ENCODE measurements around the gene MYH6. TPM values are rescaled to one million over a fixed set of nuclear protein-coding genes. Genes with fewer than 3 reads are reported as not detected.

The MYH6 gene
- total and polyA plus RNA-seq, 3 donors from 2014 or later, result 0.12 to 0.44 (median 0.39) TPM

- whole genome bisulfite sequencing, 2 donors, result 3% methylated on average over 24 to 34 of the region's 74 CpGs
- peak within 1 kb of the TSS; percentile 60 to 70 for H3K4me3 ChIP-seq
- no peaks in the 10 kb centered on the region for H3K36me3 ChIP-seq (ENCODE audit: low read depth, missing control alignments)
- no peaks in the 10 kb centered on the region for H3K27me3 ChIP-seq
- peaks cover 9% of the 10 kb centered on the region for H3K4me1 ChIP-seq
- no peak for TF ChIP-seq CTCF (IDR thresholded peaks at IDR 0.05)
- no peak for TF ChIP-seq POLR2A (IDR thresholded peaks at IDR 0.05)
- intact Hi-C loops (cut with DNase I; ENCODE audit: low total_unique reads), result no loop called here
- peak; percentile 37 for DNase-seq
- H3K9me3 ChIP-seq, result no peaks in the 10 kb centered on the region
- H3K27ac ChIP-seq, result peak within 1 kb of the TSS; percentile 94 to 95
These were observed 42.9 kb downstream of the MYH6 start, which contains the start of gene EFS for GRCh38 chr14:23365036-23365731. Gene EFS (minus strand): TSS chr14:23365172. CDS start chr14:23365025, 147 bp downstream.

- H3K36me3 ChIP-seq (ENCODE audit: low read depth, missing control alignments), result no peaks in the 10 kb centered on the region
- intact Hi-C loops (cut with DNase I; ENCODE audit: low total_unique reads), result no loop called here
- DNase-seq, result no peak
- TF ChIP-seq CTCF (IDR thresholded peaks at IDR 0.05) (no peak), POLR2A (IDR thresholded peaks at IDR 0.05) (no peak)
- H3K4me3 ChIP-seq, result peak overlapping the region; percentile 60 to 70
- peak overlapping the region; percentile 94 to 95 for H3K27ac ChIP-seq
- H3K4me1 ChIP-seq, result peaks cover 9% of the 10 kb centered on the region
- no peaks in the 10 kb centered on the region for H3K27me3 ChIP-seq
- 17 to 19% methylated on average over 21 of the region's 21 CpGs for WGBS, 2 donors
- no peaks in the 10 kb centered on the region for H3K9me3 ChIP-seq
These were observed 43.7 kb downstream of the MYH6 start for GRCh38 chr14:23364164-23365035.

GRCh38 chr14:23362200-23362599 is 45.9 kb downstream of the MYH6 start:
- 77 to 84% methylated on average over 3 of the region's 3 CpGs for WGBS, 2 donors
- Histone ChIP-seq H3K27ac (no peak overlapping the region), H3K4me1 (peaks cover 9% of the 10 kb centered on the region), H3K9me3 (no peaks in the 10 kb centered on the region), H3K36me3 (ENCODE audit: low read depth, missing control alignments) (no peaks in the 10 kb centered on the region), H3K4me3 (no peak overlapping the region), H3K27me3 (no peaks in the 10 kb centered on the region)
- intact Hi-C loops (cut with DNase I; ENCODE audit: low total_unique reads), result no loop called here
- DNase-seq, result no peak
- no peak for TF ChIP-seq CTCF (IDR thresholded peaks at IDR 0.05)
- no peak for TF ChIP-seq POLR2A (IDR thresholded peaks at IDR 0.05)

- H3K27me3 ChIP-seq, result no peaks in the 10 kb centered on the region
- H3K36me3 ChIP-seq (ENCODE audit: low read depth, missing control alignments), result no peaks in the 10 kb centered on the region
- intact Hi-C loops (cut with DNase I; ENCODE audit: low total_unique reads), result no loop called here
- no peak overlapping the region for H3K27ac ChIP-seq
- no peak for DNase-seq
- H3K4me3 ChIP-seq, result no peak overlapping the region
- peaks cover 9% of the 10 kb centered on the region for H3K4me1 ChIP-seq
- no peaks in the 10 kb centered on the region for H3K9me3 ChIP-seq
- TF ChIP-seq CTCF (IDR thresholded peaks at IDR 0.05), result no peak
- TF ChIP-seq POLR2A (IDR thresholded peaks at IDR 0.05), result no peak
- 84 to 91% methylated on average over 6 of the region's 6 CpGs for WGBS, 2 donors
These were observed 46.3 kb downstream of the MYH6 start for GRCh38 chr14:23361763-23362162.
